H1 (cell line): ENCODE measurements around the gene REG4. TPM values are rescaled to one million over a fixed set of nuclear protein-coding genes. Genes with fewer than 3 reads are reported as not detected.
A peak's percentile ranks its signal among the peaks of the same experiment; 100 is the strongest.

Experiments used
- CTCF ChIA-PET: fragments of 300-600 bp; sonication (Branson Sonifier 250); formaldehyde crosslinking; loops from one replicate; lab custom pipeline; 2021; ENCODE audit not compliant: partially characterized antibody; lab: Charles Lee
- POLR2A ChIA-PET: fragments of 300-600 bp; sonication (Branson Sonifier 250); formaldehyde crosslinking; loops from one replicate; lab custom pipeline; 2021; ENCODE audit warnings: inconsistent platforms; ENCODE audit not compliant: partially characterized antibody; lab: Charles Lee
- DNase-seq, 2 experiments: peaks; one replicate each; pipeline versions ENCODE4 v3.0.0 to v3.0.0-alpha.2; 2010 to 2022; ENCODE audit warnings: low spot score in 2 of 2, low read depth in 1 of 2, mixed read lengths in 1 of 2
- FAIRE-seq: peaks from 2 replicates; lab custom pipeline; 2011; peaks lifted over from hg19 to GRCh38; lab: Jason Lieb, UNC
- H2AFZ ChIP-seq: 2 replicates; pipeline ENCODE4 v1.8.1; 2012; ENCODE audit warnings: low read length, inconsistent platforms
- H2AK5ac ChIP-seq: 2 replicates; pipeline ENCODE4 v1.6.1; 2013; ENCODE audit warnings: low read depth, low read length
- H2BK120ac ChIP-seq: replicated peaks from 2 replicates; pipeline ENCODE3; 2013; ENCODE audit warnings: low read depth, low read length, inconsistent platforms
- H2BK12ac ChIP-seq: 2 replicates; pipeline ENCODE4 v1.6.1; 2013; ENCODE audit warnings: low read depth, low read length
- H2BK15ac ChIP-seq: 2 replicates; pipeline ENCODE4 v1.6.1; 2013; ENCODE audit warnings: low read length
- H2BK20ac ChIP-seq: 2 replicates; pipeline ENCODE4 v1.6.1; 2013; ENCODE audit warnings: low read length
- H2BK5ac ChIP-seq: 2 replicates; pipeline ENCODE4 v1.6.1; 2013; ENCODE audit warnings: low read depth, low read length
- H3K14ac ChIP-seq: 2 replicates; pipeline ENCODE4 v1.6.1; 2013; ENCODE audit warnings: inconsistent platforms; ENCODE audit not compliant: insufficient read length
- H3K18ac ChIP-seq: 2 replicates; pipeline ENCODE4 v1.6.1; 2013; ENCODE audit warnings: low read length; ENCODE audit errors: extremely low read depth
- H3K23ac ChIP-seq: 2 replicates; pipeline ENCODE4 v1.6.1; 2013; ENCODE audit warnings: inconsistent platforms; ENCODE audit not compliant: insufficient read length
- H3K23me2 ChIP-seq: 2 replicates; pipeline ENCODE4 v1.6.1; 2013; ENCODE audit warnings: low read depth, low read length
- H3K27ac ChIP-seq: 2 replicates; pipeline ENCODE4 v1.6.1; 2011; ENCODE audit warnings: low read depth, low read length, inconsistent platforms
- H3K27me3 ChIP-seq, 4 experiments: replicated peaks in 1 of 4; 1 replicate in 1 of 4; 2 replicates in 3 of 4; pipeline versions ENCODE4 v1.6.1 to v1.8.1; 2011 to 2013; ENCODE audit warnings: low read length in 3 of 4, mild to moderate bottlenecking in 3 of 4, inconsistent platforms in 2 of 4, mixed read lengths in 2 of 4, moderate library complexity in 1 of 4; ENCODE audit not compliant: control insufficient read depth in 3 of 4, insufficient read depth in 3 of 4; ENCODE audit errors: extremely low read depth in 1 of 4
- H3K36me3 ChIP-seq, 4 experiments: 2 replicates each; pipeline versions ENCODE4 v1.6.1 to v1.8.1; 2011 to 2013; ENCODE audit warnings: mild to moderate bottlenecking in 4 of 4, low read length in 3 of 4, moderate library complexity in 2 of 4, control low read depth in 1 of 4, inconsistent platforms in 1 of 4; ENCODE audit not compliant: insufficient read depth in 4 of 4, control insufficient read depth in 2 of 4
- H3K4ac ChIP-seq: replicated peaks from 2 replicates; pipeline ENCODE3; 2013; ENCODE audit warnings: low read length, low read depth, mixed read lengths, inconsistent platforms; ENCODE audit not compliant: insufficient read length
- H3K4me1 ChIP-seq, 4 experiments: replicated peaks in 1 of 4; 1 replicate in 1 of 4; 2 replicates in 3 of 4; pipeline versions ENCODE4 v1.6.1 to v1.8.1; 2011 to 2013; ENCODE audit warnings: low read length in 3 of 4, inconsistent platforms in 2 of 4, mixed read lengths in 1 of 4; ENCODE audit not compliant: insufficient read depth in 4 of 4, control insufficient read depth in 3 of 4
- H3K4me2 ChIP-seq, 2 experiments: 2 replicates each; pipeline versions ENCODE4 v1.6.1 to v1.8.1; 2011 to 2013; ENCODE audit warnings: low read depth in 2 of 2, low read length in 2 of 2, control low read depth in 1 of 2, inconsistent platforms in 1 of 2, mild to moderate bottlenecking in 1 of 2; ENCODE audit not compliant: insufficient read depth in 1 of 2
- H3K4me3 ChIP-seq, 4 experiments: fragments of 200-600, 300-600 bp in 1 of 4; sonication (generic), shearing (Covaris generic), sonication (Bioruptor Twin) in 1 of 4; 2 replicates each; pipeline versions ENCODE4 v1.5.1 to v1.8.1; 2011 to 2016; ENCODE audit warnings: low read length in 4 of 4, low read depth in 3 of 4, control low read depth in 2 of 4, inconsistent platforms in 2 of 4, mild to moderate bottlenecking in 2 of 4, mixed read lengths in 1 of 4, moderate library complexity in 1 of 4; ENCODE audit not compliant: insufficient read depth in 2 of 4; ENCODE audit errors: extremely low read depth in 1 of 4
- H3K56ac ChIP-seq: replicated peaks from 2 replicates; pipeline ENCODE3; 2013; ENCODE audit warnings: low read depth, mild to moderate bottlenecking, mixed read lengths, low read length, inconsistent platforms; ENCODE audit not compliant: insufficient read length
- H3K79me1 ChIP-seq: 2 replicates; pipeline ENCODE4 v1.6.1; 2013; ENCODE audit warnings: low read depth, low read length, control low read depth
- H3K79me2 ChIP-seq, 2 experiments: 2 replicates each; pipeline versions ENCODE4 v1.6.1 to v1.8.1; 2012 to 2013; ENCODE audit warnings: low read length in 2 of 2, mild to moderate bottlenecking in 2 of 2, inconsistent platforms in 1 of 2; ENCODE audit not compliant: insufficient read depth in 2 of 2, control insufficient read depth in 1 of 2
- H3K9ac ChIP-seq, 4 experiments: replicated peaks in 1 of 4; 1 replicate in 1 of 4; 2 replicates in 3 of 4; pipeline versions ENCODE4 v1.6.1 to v1.8.1; 2011 to 2013; ENCODE audit warnings: low read depth in 3 of 4, low read length in 3 of 4, control low read depth in 2 of 4, mild to moderate bottlenecking in 2 of 4, moderate library complexity in 2 of 4, inconsistent platforms in 1 of 4; ENCODE audit errors: extremely low read depth in 1 of 4
- H3K9me3 ChIP-seq, 2 experiments: 2 replicates each; pipeline versions ENCODE4 v1.6.1 to v1.8.1; 2012 to 2013; ENCODE audit warnings: mild to moderate bottlenecking in 2 of 2, moderate library complexity in 2 of 2, control low read depth in 1 of 2, inconsistent platforms in 1 of 2, low read depth in 1 of 2, low read length in 1 of 2, mixed read lengths in 1 of 2; ENCODE audit not compliant: insufficient read depth in 2 of 2
- H4K20me1 ChIP-seq, 2 experiments: replicated peaks in 1 of 2; 2 replicates each; pipeline versions ENCODE3 to v1.8.1; 2011 to 2013; ENCODE audit warnings: inconsistent platforms in 2 of 2, low read length in 2 of 2, mild to moderate bottlenecking in 1 of 2; ENCODE audit not compliant: insufficient read depth in 2 of 2, control insufficient read depth in 1 of 2
- H4K5ac ChIP-seq: 2 replicates; pipeline ENCODE4 v1.6.1; 2013; ENCODE audit warnings: low read length, low read depth, mixed read lengths, inconsistent platforms; ENCODE audit not compliant: insufficient read length
- H4K8ac ChIP-seq: 2 replicates; pipeline ENCODE4 v1.8.0; 2013; ENCODE audit warnings: mild to moderate bottlenecking, moderate library complexity, low read length, inconsistent platforms; ENCODE audit not compliant: insufficient read depth; ENCODE audit errors: extremely low read depth
- H4K91ac ChIP-seq: replicated peaks from 2 replicates; pipeline ENCODE3; 2013; ENCODE audit warnings: low read length, mixed read lengths, inconsistent platforms; ENCODE audit not compliant: insufficient read length
- NRF1 ChIP-seq: IDR thresholded peaks from 2 replicates; pipeline ENCODE4 v1.6.1; 2011; ENCODE audit warnings: mild to moderate bottlenecking, low read depth, low read length, improper control_type of control experiment
- WGBS, 2 experiments: shearing (Covaris generic) in 1 of 2; methylation state at CpG; one replicate each; pipeline versions ENCODE4 v1.1.6 to v1.1.7; 2013 to 2015; ENCODE audit warnings: low lambda C conversion rate in 2 of 2, mixed read lengths in 2 of 2, inconsistent platforms in 1 of 2, low coverage in 1 of 2, missing lambda C conversion rate in 1 of 2; ENCODE audit not compliant: insufficient replicate concordance in 2 of 2, insufficient coverage in 1 of 2, insufficient read length in 1 of 2; ENCODE audit errors: extremely low coverage in 1 of 2, missing lambda C conversion rate in 1 of 2; 5-methylcytosine and 5-hydroxymethylcytosine counted together
- polyA plus RNA-seq, 7 experiments: library from polyadenylated mRNA; depleted of rRNA in 3 of 7; stranded (reverse) in 5 of 7; unstranded in 2 of 7; fragments of >200 nt in 5 of 7; fragments of 200-250 nt in 2 of 7; gene quantifications; 1 replicate in 5 of 7; 2 replicates in 1 of 7; 4 replicates in 1 of 7; pipeline versions ENCODE4 v1.2.1 to v1.2.3, GENCODE V29; 2011 to 2013; ENCODE audit warnings: missing spikeins in 2 of 7, mixed read lengths in 2 of 7
- total RNA-seq: library from RNA; stranded (reverse); fragmentation: NEBNext Ultra II Directional; extraction: Animal tissue kit (Norgen Biotek cat#: 25700); gene quantifications from 2 replicates; pipeline ENCODE4 v1.2.1, GENCODE V29; 2021

Gene REG4
- total and polyA plus RNA-seq, 2 of the 8 experiments (the other 6 are each of a cell fraction or from before 2014, with no cell fraction given): not detected

DNA sequence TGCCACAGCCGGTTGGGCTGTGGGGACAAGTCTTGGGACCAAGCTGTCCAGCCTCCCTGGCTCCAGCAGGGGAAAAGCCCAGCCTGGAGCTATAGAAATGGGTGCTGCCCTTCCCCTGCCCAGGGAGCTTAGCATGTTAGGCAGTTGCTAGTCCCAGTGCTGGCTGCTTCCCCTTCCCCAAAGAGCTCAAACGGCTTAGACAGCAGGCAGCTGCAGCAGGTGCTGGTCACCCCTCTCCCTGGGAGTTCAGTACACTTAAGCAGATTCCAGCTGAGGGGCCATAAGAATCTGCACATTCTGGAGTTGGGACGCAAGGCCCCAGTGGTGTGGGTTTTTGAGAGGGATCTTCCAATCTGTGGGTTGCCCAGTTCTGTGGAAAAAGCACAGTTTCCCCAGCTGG lies 11.1 kb upstream of the REG4 start:
- FAIRE-seq (no peak), DNase-seq (peak in 1 of 2 experiments; percentile 38)
- POLR2A ChIA-PET: no interaction called here
- Histone ChIP-seq H3K23me2 (no peaks in the 10 kb centered on the region), H4K5ac (no peak overlapping the region), H2AFZ (no peak overlapping the region), H2BK5ac (no peak overlapping the region), H3K36me3 (no peaks in the 10 kb centered on the region), H3K4me2 (no peak overlapping the region), H2BK12ac (no peak overlapping the region), H2BK15ac (no peak overlapping the region), H4K20me1 (no peaks in the 10 kb centered on the region), H4K8ac (no peak overlapping the region), H3K79me1 (no peaks in the 10 kb centered on the region), H2BK120ac (no peak overlapping the region), H3K27me3 (no peaks in the 10 kb centered on the region), H4K91ac (no peak overlapping the region), H3K4me1 (no peaks in the 10 kb centered on the region), H3K56ac (no peak overlapping the region), H2AK5ac (no peak overlapping the region), H3K23ac (no peak overlapping the region), H3K4ac (no peak overlapping the region), H3K18ac (no peak overlapping the region), H3K79me2 (no peaks in the 10 kb centered on the region), H3K4me3 (no peak overlapping the region), H3K27ac (no peak overlapping the region), H3K9ac (no peak overlapping the region), H3K9me3 (no peaks in the 10 kb centered on the region), H3K14ac (no peak overlapping the region), H2BK20ac (no peak overlapping the region)
- 82% methylated on average over 3 of the region's 3 CpGs; no CpG with 5 or more reads in 1 of the 2 experiments for WGBS, 2 experiments
- CTCF ChIA-PET: interaction anchor here (1.0 to 2.4 kb wide), 2 partner anchors 18 to 22 kb away, joined by 3 to 7 read pairs; no protein-coding TSS in a partner anchor
- no peak for TF ChIP-seq NRF1
